Neural crest cell (in vitro differentiated cells): ENCODE data around the gene UBR4. TPM values are rescaled to one million over a fixed set of nuclear protein-coding genes. Genes with fewer than 3 reads are reported as not detected.

Experiments used
- DNase-seq: peaks from one replicate; pipeline ENCODE4 v3.0.0; 2021; ENCODE audit warnings: low read depth, mixed read lengths, low spot score
- H3K27ac Mint-ChIP-seq: one replicate; pipeline ENCODE4 v1.8.0; 2021; ENCODE audit warnings: mild to moderate bottlenecking, mixed read lengths; ENCODE audit not compliant: unreplicated experiment
- H3K27me3 Mint-ChIP-seq: 2 replicates; pipeline ENCODE4 v1.8.0; 2021; ENCODE audit warnings: low read depth, mild to moderate bottlenecking, mixed read lengths
- H3K36me3 Mint-ChIP-seq: 2 replicates; pipeline ENCODE4 v1.8.0; 2021; ENCODE audit warnings: low read depth, mild to moderate bottlenecking, mixed read lengths
- H3K4me1 Mint-ChIP-seq: 2 replicates; pipeline ENCODE4 v1.8.0; 2021; ENCODE audit warnings: mixed read lengths
- H3K4me3 Mint-ChIP-seq: one replicate; pipeline ENCODE4 v1.8.0; 2021; ENCODE audit warnings: mild to moderate bottlenecking, mixed read lengths
- H3K9me3 Mint-ChIP-seq: 2 replicates; pipeline ENCODE4 v1.8.0; 2021; ENCODE audit warnings: mixed read lengths
- total RNA-seq: library from RNA; stranded (reverse); gene quantifications from 2 replicates; pipeline ENCODE4 v1.2.1, GENCODE V29; 2021
- TF ChIP-seq, protein P1 (sequence below): fragments of 200-600 bp; sonication (generic); conservative IDR thresholded peaks from 2 replicates; pipeline ENCODE4 v1.5.0; 2021; ENCODE audit warnings: antibody characterized with exemption, mild to moderate bottlenecking

The UBR4 gene
- total RNA-seq, 1 donor from 2014 or later = 114 TPM

- Mint-ChIP-seq H3K27me3 (no peaks in the 10 kb centered on the region), H3K4me1 (no peaks in the 10 kb centered on the region), H3K36me3 (peaks cover 10% of the 10 kb centered on the region), H3K9me3 (no peaks in the 10 kb centered on the region), H3K4me3 (no peak overlapping the region), H3K27ac (no peak overlapping the region)
- TF ChIP-seq, protein P1, sequence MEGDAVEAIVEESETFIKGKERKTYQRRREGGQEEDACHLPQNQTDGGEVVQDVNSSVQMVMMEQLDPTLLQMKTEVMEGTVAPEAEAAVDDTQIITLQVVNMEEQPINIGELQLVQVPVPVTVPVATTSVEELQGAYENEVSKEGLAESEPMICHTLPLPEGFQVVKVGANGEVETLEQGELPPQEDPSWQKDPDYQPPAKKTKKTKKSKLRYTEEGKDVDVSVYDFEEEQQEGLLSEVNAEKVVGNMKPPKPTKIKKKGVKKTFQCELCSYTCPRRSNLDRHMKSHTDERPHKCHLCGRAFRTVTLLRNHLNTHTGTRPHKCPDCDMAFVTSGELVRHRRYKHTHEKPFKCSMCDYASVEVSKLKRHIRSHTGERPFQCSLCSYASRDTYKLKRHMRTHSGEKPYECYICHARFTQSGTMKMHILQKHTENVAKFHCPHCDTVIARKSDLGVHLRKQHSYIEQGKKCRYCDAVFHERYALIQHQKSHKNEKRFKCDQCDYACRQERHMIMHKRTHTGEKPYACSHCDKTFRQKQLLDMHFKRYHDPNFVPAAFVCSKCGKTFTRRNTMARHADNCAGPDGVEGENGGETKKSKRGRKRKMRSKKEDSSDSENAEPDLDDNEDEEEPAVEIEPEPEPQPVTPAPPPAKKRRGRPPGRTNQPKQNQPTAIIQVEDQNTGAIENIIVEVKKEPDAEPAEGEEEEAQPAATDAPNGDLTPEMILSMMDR = no peak
- DNase-seq = no peak
These were observed 13.7 kb downstream of the UBR4 start for GRCh38 chr1:19196331-19196730.

GRCh38 chr1:19193004-19193403, 17.1 kb downstream of the UBR4 start:
- no peaks in the 10 kb centered on the region for H3K4me1 Mint-ChIP-seq
- H3K27me3 Mint-ChIP-seq = no peaks in the 10 kb centered on the region
- TF ChIP-seq, protein P1 = no peak
- H3K4me3 Mint-ChIP-seq = no peak overlapping the region
- H3K9me3 Mint-ChIP-seq = no peaks in the 10 kb centered on the region
- no peak overlapping the region for H3K27ac Mint-ChIP-seq
- H3K36me3 Mint-ChIP-seq = peaks cover 8% of the 10 kb centered on the region
- DNase-seq = no peak

DNA sequence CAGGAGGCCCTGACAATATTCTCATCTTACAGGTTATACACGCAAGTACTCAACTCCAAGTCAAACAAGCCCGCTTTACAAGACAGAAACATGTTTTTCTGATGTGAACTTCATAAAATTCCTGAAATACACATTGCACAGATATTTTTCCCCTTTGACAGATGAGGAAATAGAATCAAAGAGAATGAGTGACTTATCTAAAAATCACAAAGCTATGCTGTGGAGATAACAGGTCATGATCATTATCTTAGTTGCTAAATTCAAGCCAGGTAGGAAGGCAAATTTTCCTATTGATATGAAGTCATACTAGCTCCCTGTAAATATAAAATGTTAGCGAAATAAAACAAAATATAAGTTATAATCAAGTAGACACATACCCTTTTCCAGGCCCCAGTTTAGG, 18.3 kb downstream of the UBR4 start:
- Mint-ChIP-seq H3K4me1 (no peaks in the 10 kb centered on the region), H3K36me3 (peaks cover 8% of the 10 kb centered on the region), H3K27ac (no peak overlapping the region), H3K9me3 (no peaks in the 10 kb centered on the region), H3K27me3 (no peaks in the 10 kb centered on the region), H3K4me3 (no peak overlapping the region)
- TF ChIP-seq, protein P1 = no peak
- DNase-seq = no peak

- H3K4me1 Mint-ChIP-seq = no peaks in the 10 kb centered on the region
- H3K27ac Mint-ChIP-seq = no peak overlapping the region
- no peaks in the 10 kb centered on the region for H3K27me3 Mint-ChIP-seq
- H3K4me3 Mint-ChIP-seq = no peak overlapping the region
- DNase-seq = no peak
- H3K36me3 Mint-ChIP-seq = peaks cover 16% of the 10 kb centered on the region
- no peaks in the 10 kb centered on the region for H3K9me3 Mint-ChIP-seq
- TF ChIP-seq, protein P1 = no peak
These were observed 19.6 kb downstream of the UBR4 start for GRCh38 chr1:19190468-19190867.

DNA sequence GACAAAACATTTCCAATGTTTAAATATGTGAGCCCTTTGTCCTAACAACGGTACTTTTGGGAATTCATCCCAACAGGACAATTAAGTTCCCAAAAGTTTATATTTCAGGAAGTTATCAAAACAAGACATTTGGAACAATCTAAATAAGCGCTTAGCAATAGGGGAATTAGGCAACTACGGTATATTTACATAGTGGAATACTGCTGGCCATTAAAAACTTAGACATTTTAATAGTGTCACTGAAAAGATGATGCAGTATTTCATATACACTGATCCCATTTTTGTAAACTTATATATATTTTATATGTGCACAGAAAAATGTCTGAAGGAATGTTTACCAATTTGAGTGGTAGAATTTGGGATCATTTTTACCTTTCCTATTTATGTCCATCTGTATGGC, 20.8 kb downstream of the UBR4 start:
- TF ChIP-seq, protein P1 = no peak

DNA sequence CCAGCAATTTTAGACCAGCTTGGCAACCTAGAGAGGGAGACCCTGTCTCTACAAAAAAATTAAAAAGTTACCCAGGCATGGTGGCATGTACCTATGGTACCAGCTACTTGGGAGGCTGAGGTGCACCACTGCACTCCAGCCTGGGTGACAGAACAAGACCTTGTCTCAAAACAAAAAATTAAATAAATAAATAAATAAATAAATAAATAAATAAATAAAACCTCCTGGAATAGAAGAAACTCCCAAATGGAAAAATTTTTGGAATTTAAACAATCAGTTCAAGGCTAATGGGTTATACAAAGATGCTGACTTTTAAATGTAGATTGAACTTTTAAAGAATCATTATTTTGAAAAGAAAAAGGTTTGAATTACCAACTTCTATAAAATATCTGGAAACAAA, 22.2 kb downstream of the UBR4 start:
- Mint-ChIP-seq H3K27ac (no peak overlapping the region), H3K36me3 (peaks cover 21% of the 10 kb centered on the region), H3K4me1 (no peaks in the 10 kb centered on the region), H3K9me3 (no peaks in the 10 kb centered on the region), H3K4me3 (no peak overlapping the region), H3K27me3 (no peaks in the 10 kb centered on the region)
- no peak for DNase-seq
- TF ChIP-seq, protein P1 = no peak

More for the DNA sequence above, 20.8 kb downstream of the UBR4 start:
- Mint-ChIP-seq H3K4me1 (no peaks in the 10 kb centered on the region), H3K27me3 (no peaks in the 10 kb centered on the region), H3K4me3 (no peak overlapping the region), H3K9me3 (no peaks in the 10 kb centered on the region), H3K27ac (no peak overlapping the region), H3K36me3 (peaks cover 21% of the 10 kb centered on the region)
- DNase-seq = no peak
